Embryonic facial prominence (tissue), 1 donor: ENCODE results near the gene NELFB.

Experiments used
- DNase-seq: peaks from one replicate; pipeline ENCODE4 v3.0.0-alpha.2; 2016; ENCODE audit errors: extremely low spot score

The NELFB gene

GRCh38 chr9:137281345-137282116, 26.4 kb downstream of the NELFB start:
- DNase-seq, result no peak

GRCh38 chr9:137286975-137287383, 31.9 kb downstream of the NELFB start:
- no peak for DNase-seq

GRCh38 chr9:137293094-137293481, 38.0 kb downstream of the NELFB start:
- no peak for DNase-seq

GRCh38 chr9:137293482-137294090, 38.5 kb downstream of the NELFB start:
- DNase-seq, result no peak

GRCh38 chr9:137294091-137294680, 39.1 kb downstream of the NELFB start:
- DNase-seq, result no peak

GRCh38 chr9:137294681-137295237, 39.6 kb downstream of the NELFB start:
- DNase-seq, result no peak

GRCh38 chr9:137295238-137295811, 40.2 kb downstream of the NELFB start:
- no peak for DNase-seq

- DNase-seq, result no peak
Observed at GRCh38 chr9:137295849-137296669, 40.9 kb downstream of the NELFB start.

- DNase-seq, result no peak
Observed at GRCh38 chr9:137296670-137297664, 41.8 kb downstream of the NELFB start.

- DNase-seq, result no peak
Observed at GRCh38 chr9:137297966-137298365, 42.8 kb downstream of the NELFB start.

GRCh38 chr9:137298401-137299202, 43.5 kb downstream of the NELFB start:
- DNase-seq, result no peak

- DNase-seq, result no peak
Observed at GRCh38 chr9:137299203-137299565, 44.1 kb downstream of the NELFB start.

- no peak for DNase-seq
Observed at GRCh38 chr9:137299938-137300337, 44.8 kb downstream of the NELFB start.

GRCh38 chr9:137300567-137301080, 45.5 kb downstream of the NELFB start:
- DNase-seq, result no peak

GRCh38 chr9:137301081-137301947, 46.2 kb downstream of the NELFB start:
- no peak for DNase-seq

- DNase-seq, result peak; percentile 64
Observed at GRCh38 chr9:137302118-137302448, 47.0 kb downstream of the NELFB start, which contains the start of gene NRARP. TSS of gene NRARP (minus strand) at chr9:137302271. CDS start at chr9:137301928, 343 bp downstream.

- DNase-seq, result no peak
Observed at GRCh38 chr9:137302449-137303150, 47.5 kb downstream of the NELFB start.
